GM21723 (cell line): ENCODE results near the gene CXorf49.
"Not testable (repeated sequence)": the region's sequence is repeated elsewhere in the genome, so short reads cannot be mapped to it uniquely, and the experiment has no call there.

Source experiments
- ATAC-seq: cut with Tn5 transposase; IDR thresholded peaks from one replicate; pipeline ENCODE4 v1.9.1; 2021; ENCODE audit warnings: mild to moderate bottlenecking, moderate library complexity; ENCODE audit not compliant: unreplicated experiment

Gene CXorf49

GRCh38 chrX:71675636-71676035 lies 42.4 kb downstream of the CXorf49 start:
- not testable (repeated sequence) for ATAC-seq

GRCh38 chrX:71671938-71672337 lies 46.1 kb downstream of the CXorf49 start:
- ATAC-seq: no peak

- no peak for ATAC-seq
These were observed 46.9 kb downstream of the CXorf49 start for GRCh38 chrX:71671043-71671780.

- ATAC-seq: not testable (repeated sequence)
These were observed 48.1 kb downstream of the CXorf49 start for GRCh38 chrX:71669947-71670346.

- ATAC-seq: no peak
These were observed 48.6 kb downstream of the CXorf49 start for GRCh38 chrX:71669492-71669891.

GRCh38 chrX:71668248-71668595 lies 49.9 kb downstream of the CXorf49 start:
- ATAC-seq: no peak

- ATAC-seq: no peak
These were observed 50.5 kb downstream of the CXorf49 start, which contains the start of gene LOC101059915 for GRCh38 chrX:71667328-71668247. TSS of gene LOC101059915 (plus strand) at chrX:71667546.

GRCh38 chrX:71666240-71667223 lies 51.6 kb downstream of the CXorf49 start:
- no peak for ATAC-seq

- no peak for ATAC-seq
These were observed 52.3 kb downstream of the CXorf49 start for GRCh38 chrX:71665747-71666146.

- no peak for ATAC-seq
These were observed 53.1 kb downstream of the CXorf49 start for GRCh38 chrX:71664889-71665491.
